ENCODE results near the gene LRRC23.

GRCh38 chr12:6935371-6936193 lies 31.0 kb downstream of the LRRC23 start:
- TF ChIP-seq CTCF (IDR thresholded peaks at IDR 0.05): no peak
- no peak for TF ChIP-seq POLR2AphosphoS5 (IDR thresholded peaks at IDR 0.05)

Data from breast epithelium (tissue), 3 donors.